Nucleus accumbens (tissue), 56 donors: Measurements from ENCODE around the gene RNF114.
"Not testable (repeated sequence)": the region's sequence is repeated elsewhere in the genome, so short reads cannot be mapped to it uniquely, and the experiment has no call there.

Experiments
- DNase-seq, 56 donors: peaks; one replicate each; lab custom pipeline; 2025; lab: John Stamatoyannopoulos, UW

Gene RNF114

GRCh38 chr20:49924247-49924646 is 11.9 kb upstream of the RNF114 start:
- DNase-seq: no peak

- no peak for DNase-seq
Observed at GRCh38 chr20:49925901-49926454, 10.2 kb upstream of the RNF114 start.

- DNase-seq: peak in 54 of 56 donors; percentile 6 to 92 (median 68)
Observed at GRCh38 chr20:49928411-49929141, 7.6 kb upstream of the RNF114 start.

- no peak for DNase-seq
Observed at GRCh38 chr20:49929142-49929494, 7.1 kb upstream of the RNF114 start.

GRCh38 chr20:49935746-49936152 is 448 bp upstream of the RNF114 start:
- peak in 1 of 56 donors; percentile 57 for DNase-seq

- DNase-seq: peak in 1 of 56 donors; percentile 29
Observed at GRCh38 chr20:49937027-49937929, 1.1 kb downstream of the RNF114 start.

- peak in 17 of 56 donors; percentile 3 to 52 (median 9) for DNase-seq
Observed at GRCh38 chr20:49938173-49939163, 2.3 kb downstream of the RNF114 start.

- DNase-seq: no peak
Observed at GRCh38 chr20:49941456-49941855, 5.3 kb downstream of the RNF114 start.

GRCh38 chr20:49942303-49942702 is 6.1 kb downstream of the RNF114 start:
- DNase-seq: no peak

GRCh38 chr20:49942942-49943341 is 6.7 kb downstream of the RNF114 start:
- DNase-seq: no peak

- DNase-seq: no peak
Observed at GRCh38 chr20:49945306-49945700, 9.1 kb downstream of the RNF114 start.

- no peak for DNase-seq
Observed at GRCh38 chr20:49945701-49946477, 9.7 kb downstream of the RNF114 start.

GRCh38 chr20:49948178-49948577 is 12.0 kb downstream of the RNF114 start:
- no peak for DNase-seq

GRCh38 chr20:49948809-49949507 is 12.8 kb downstream of the RNF114 start:
- no peak for DNase-seq

- DNase-seq: no peak
Observed at GRCh38 chr20:49951151-49951550, 15.0 kb downstream of the RNF114 start.

- no peak for DNase-seq
Observed at GRCh38 chr20:49955167-49955566, 19.0 kb downstream of the RNF114 start.

GRCh38 chr20:49955830-49956396 is 19.7 kb downstream of the RNF114 start:
- DNase-seq: not testable (repeated sequence)

GRCh38 chr20:49956689-49957088 is 20.5 kb downstream of the RNF114 start:
- DNase-seq: no peak
